OCI-LY1 (cell line): Measurements from ENCODE around the gene SLC22A12.

Experiments used
- H2AFZ ChIP-seq: fragments of 200-600 bp; sonication (generic), shearing (Covaris generic); 2 replicates; pipeline ENCODE4 v1.6.0; 2014; ENCODE audit warnings: antibody characterized with exemption, mild to moderate bottlenecking, low read length
- H3F3A ChIP-seq: fragments of 200-600 bp; sonication (generic), shearing (Covaris generic); 2 replicates; pipeline ENCODE4 v1.6.0; 2014; ENCODE audit warnings: mild to moderate bottlenecking, antibody characterized with exemption, low read length, moderate library complexity; ENCODE audit not compliant: insufficient read depth
- H3K27ac ChIP-seq: fragments of 200-600 bp; sonication (generic); 2 replicates; pipeline ENCODE4 v1.5.1; 2014; ENCODE audit warnings: low read length, mixed run types, mild to moderate bottlenecking, low read depth; ENCODE audit not compliant: poor library complexity, severe bottlenecking
- H3K27me3 ChIP-seq: fragments of 200-600 bp; sonication (generic); 2 replicates; pipeline ENCODE4 v1.6.0; 2014; ENCODE audit warnings: antibody characterized with exemption, mild to moderate bottlenecking, low read length, moderate library complexity; ENCODE audit not compliant: insufficient read depth
- H3K36me3 ChIP-seq: fragments of 200-600 bp; sonication (generic); 2 replicates; pipeline ENCODE4 v1.6.1; 2014; ENCODE audit warnings: mild to moderate bottlenecking, antibody characterized with exemption, low read length, moderate library complexity, mixed read lengths; ENCODE audit not compliant: insufficient read depth
- H3K4me1 ChIP-seq: fragments of 200-600 bp; sonication (generic); 2 replicates; pipeline ENCODE4 v1.5.1; 2014; ENCODE audit warnings: mild to moderate bottlenecking, low read length, moderate library complexity; ENCODE audit not compliant: insufficient read depth, severe bottlenecking
- H3K4me2 ChIP-seq: fragments of 200-600 bp; sonication (generic), shearing (Covaris generic); 2 replicates; pipeline ENCODE4 v1.6.1; 2014; ENCODE audit warnings: low read length
- H3K4me3 ChIP-seq: fragments of 200-600 bp; sonication (generic); 2 replicates; pipeline ENCODE4 v1.5.1; 2014; ENCODE audit warnings: low read length, low read depth, mild to moderate bottlenecking, mixed read lengths; ENCODE audit not compliant: poor library complexity, severe bottlenecking
- H3K79me2 ChIP-seq: fragments of 200-600 bp; shearing (Covaris generic); 2 replicates; pipeline ENCODE4 v1.6.1; 2016; ENCODE audit warnings: mixed run types, low read length, mixed read lengths; ENCODE audit not compliant: insufficient read depth
- H3K9ac ChIP-seq: fragments of 200-600 bp; sonication (generic), shearing (Covaris generic); 2 replicates; pipeline ENCODE4 v1.6.1; 2014; ENCODE audit warnings: mild to moderate bottlenecking, low read length, mixed read lengths
- H3K9me2 ChIP-seq: fragments of 200-600 bp; sonication (generic), shearing (Covaris generic); 2 replicates; pipeline ENCODE4 v1.6.1; 2014; ENCODE audit warnings: low read depth, mild to moderate bottlenecking, low read length, mixed read lengths
- H3K9me3 ChIP-seq: fragments of 200-600 bp; shearing (Covaris generic); 2 replicates; pipeline ENCODE4 v1.6.1; 2014; ENCODE audit warnings: low read length, mixed read lengths
- H4K20me1 ChIP-seq: fragments of 200-600 bp; sonication (generic), shearing (Covaris generic); 2 replicates; pipeline ENCODE4 v1.6.0; 2016; ENCODE audit warnings: mild to moderate bottlenecking, low read length; ENCODE audit not compliant: insufficient read depth
- EZH2 ChIP-seq: fragments of 200-600 bp; sonication (generic), shearing (Covaris generic); IDR thresholded peaks from 2 replicates; pipeline ENCODE4 v1.8.0; 2017; ENCODE audit warnings: borderline replicate concordance, mixed run types, mild to moderate bottlenecking, antibody characterized with exemption, low read length, moderate library complexity, mixed read lengths
- TF ChIP-seq, protein P1 (sequence below): fragments of 200-600 bp; sonication (generic), shearing (Covaris generic); IDR thresholded peaks from 2 replicates; pipeline ENCODE4 v1.5.1; 2017; ENCODE audit warnings: mild to moderate bottlenecking, antibody characterized with exemption, low read length, moderate library complexity, mixed read lengths

The SLC22A12 gene

DNA sequence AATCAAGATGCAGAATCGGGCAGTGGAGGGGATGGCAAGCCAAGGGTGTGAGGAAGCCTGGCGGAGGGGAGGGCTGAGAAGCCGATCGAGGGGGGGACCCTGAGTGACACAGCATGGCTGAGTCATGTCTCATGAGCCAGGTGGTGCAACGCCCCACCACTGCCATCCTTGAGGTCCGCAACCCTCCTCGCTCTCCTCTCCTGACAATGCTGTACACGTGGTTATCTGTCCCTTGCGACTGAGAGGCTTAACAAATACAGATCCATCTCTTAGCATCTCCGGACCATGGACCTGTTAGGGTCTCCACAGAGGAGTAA, 14.2 kb downstream of the SLC22A12 start:
- Histone ChIP-seq H3F3A (no peaks in the 10 kb centered on the region), H3K79me2 (no peaks in the 10 kb centered on the region), H3K9me3 (no peaks in the 10 kb centered on the region), H3K36me3 (no peaks in the 10 kb centered on the region), H3K4me3 (no peak overlapping the region), H3K27ac (no peak overlapping the region), H2AFZ (no peak overlapping the region), H3K9ac (no peak overlapping the region), H4K20me1 (no peaks in the 10 kb centered on the region), H3K27me3 (0 out of 2 replicates have a peak, but pooled peaks cover 9% of the 10 kb centered on the region), H3K9me2 (no peaks in the 10 kb centered on the region), H3K4me1 (no peaks in the 10 kb centered on the region), H3K4me2 (no peak overlapping the region)
- TF ChIP-seq, protein P1, sequence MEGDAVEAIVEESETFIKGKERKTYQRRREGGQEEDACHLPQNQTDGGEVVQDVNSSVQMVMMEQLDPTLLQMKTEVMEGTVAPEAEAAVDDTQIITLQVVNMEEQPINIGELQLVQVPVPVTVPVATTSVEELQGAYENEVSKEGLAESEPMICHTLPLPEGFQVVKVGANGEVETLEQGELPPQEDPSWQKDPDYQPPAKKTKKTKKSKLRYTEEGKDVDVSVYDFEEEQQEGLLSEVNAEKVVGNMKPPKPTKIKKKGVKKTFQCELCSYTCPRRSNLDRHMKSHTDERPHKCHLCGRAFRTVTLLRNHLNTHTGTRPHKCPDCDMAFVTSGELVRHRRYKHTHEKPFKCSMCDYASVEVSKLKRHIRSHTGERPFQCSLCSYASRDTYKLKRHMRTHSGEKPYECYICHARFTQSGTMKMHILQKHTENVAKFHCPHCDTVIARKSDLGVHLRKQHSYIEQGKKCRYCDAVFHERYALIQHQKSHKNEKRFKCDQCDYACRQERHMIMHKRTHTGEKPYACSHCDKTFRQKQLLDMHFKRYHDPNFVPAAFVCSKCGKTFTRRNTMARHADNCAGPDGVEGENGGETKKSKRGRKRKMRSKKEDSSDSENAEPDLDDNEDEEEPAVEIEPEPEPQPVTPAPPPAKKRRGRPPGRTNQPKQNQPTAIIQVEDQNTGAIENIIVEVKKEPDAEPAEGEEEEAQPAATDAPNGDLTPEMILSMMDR: no peak
- no peak for TF ChIP-seq EZH2

DNA sequence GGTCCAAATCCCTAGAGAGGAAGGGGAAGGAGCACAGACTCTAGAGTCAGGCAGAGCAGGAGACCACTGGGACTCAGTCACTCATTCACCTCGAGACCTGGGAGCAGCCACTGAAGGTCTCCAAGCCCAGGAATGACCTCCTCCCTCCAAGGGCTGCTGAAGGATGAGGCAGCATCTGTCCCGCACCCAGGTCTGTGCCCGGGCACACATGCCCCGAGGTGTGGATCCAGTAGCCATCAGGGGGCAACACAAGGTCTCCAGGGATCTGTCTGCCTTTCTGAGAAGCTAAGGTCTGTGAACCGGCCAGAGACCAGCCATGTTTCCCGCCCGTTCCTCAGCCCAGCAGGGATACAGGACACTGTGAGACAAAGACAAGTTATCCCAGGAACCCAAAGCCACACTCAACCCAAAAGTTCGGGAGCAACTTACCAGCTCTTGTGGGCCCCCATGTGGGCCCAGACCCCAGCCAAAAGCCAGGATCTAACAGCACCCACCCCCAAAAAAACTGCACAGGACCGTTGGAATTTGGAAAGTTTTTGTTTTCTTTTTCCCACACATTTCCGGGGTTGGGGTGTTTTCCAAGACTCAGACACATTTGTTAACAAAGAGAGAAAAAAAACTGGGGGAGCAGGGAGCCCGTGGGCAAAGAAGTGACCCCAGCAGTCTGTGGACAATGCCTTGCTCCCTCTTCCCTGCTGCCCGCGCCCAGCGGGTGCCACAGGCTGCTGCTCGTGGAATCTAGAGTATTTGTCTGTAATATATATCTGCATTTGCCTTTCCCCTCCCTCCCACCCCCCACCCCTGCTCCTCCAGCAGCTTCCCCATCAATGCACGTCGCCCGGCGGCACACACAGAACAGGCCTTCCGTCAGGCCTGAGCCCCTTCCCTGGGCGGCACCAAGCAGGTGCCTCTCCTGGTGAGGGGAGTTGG, 14.9 kb downstream of the SLC22A12 start:
- H3K36me3 ChIP-seq: no peaks in the 10 kb centered on the region
- no peaks in the 10 kb centered on the region for H3K9me2 ChIP-seq
- no peaks in the 10 kb centered on the region for H3K9me3 ChIP-seq
- H3K4me3 ChIP-seq: no peak overlapping the region
- H2AFZ ChIP-seq: no peak overlapping the region
- no peaks in the 10 kb centered on the region for H3F3A ChIP-seq
- H3K4me2 ChIP-seq: no peak overlapping the region
- TF ChIP-seq EZH2: no peak
- TF ChIP-seq, protein P1: no peak
- H3K79me2 ChIP-seq: no peaks in the 10 kb centered on the region
- no peak overlapping the region for H3K9ac ChIP-seq
- H3K27me3 ChIP-seq: 0 out of 2 replicates have a peak, but pooled peaks cover 5% of the 10 kb centered on the region
- no peaks in the 10 kb centered on the region for H3K4me1 ChIP-seq
- H4K20me1 ChIP-seq: no peaks in the 10 kb centered on the region
- no peak overlapping the region for H3K27ac ChIP-seq

DNA sequence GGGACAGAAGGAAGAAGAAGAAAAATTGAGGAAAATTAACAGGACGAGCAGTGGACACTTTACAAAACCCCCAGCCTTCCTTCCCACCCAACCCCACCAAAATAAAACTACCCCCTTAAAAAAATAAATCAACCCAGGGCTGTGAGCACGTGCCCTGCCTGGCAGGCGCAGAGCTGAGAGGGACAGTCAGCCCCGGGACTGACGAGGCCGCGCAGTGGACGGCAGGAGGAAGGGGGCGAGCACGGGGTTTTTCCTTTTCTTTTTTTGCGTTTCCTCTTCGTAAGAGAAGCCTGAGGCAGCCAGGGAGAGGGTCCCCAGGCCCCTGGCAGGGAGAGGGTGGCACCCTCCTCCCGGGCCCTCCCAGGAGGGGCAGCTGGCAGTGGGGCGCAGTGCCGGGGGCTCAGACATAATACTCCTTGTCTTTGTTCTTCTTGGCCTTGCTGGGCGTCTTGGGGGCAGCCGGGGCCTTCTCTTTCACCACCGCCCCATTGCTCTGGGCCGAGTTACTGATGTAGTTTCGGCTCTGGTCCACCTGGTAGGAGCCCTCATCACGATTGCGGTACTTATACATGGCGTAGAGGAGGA, 15.9 kb downstream of the SLC22A12 start:
- Histone ChIP-seq H3K9me2 (no peaks in the 10 kb centered on the region), H3K27ac (no peak overlapping the region), H3K9ac (no peak overlapping the region), H3K4me1 (no peaks in the 10 kb centered on the region), H2AFZ (no peak overlapping the region), H3K4me3 (no peak overlapping the region), H3F3A (no peaks in the 10 kb centered on the region), H3K36me3 (no peaks in the 10 kb centered on the region), H3K27me3 (0 out of 2 replicates have a peak, but pooled peaks cover 5% of the 10 kb centered on the region), H3K4me2 (no peak overlapping the region), H3K79me2 (no peaks in the 10 kb centered on the region), H4K20me1 (no peaks in the 10 kb centered on the region), H3K9me3 (no peaks in the 10 kb centered on the region)
- TF ChIP-seq, protein P1: no peak
- TF ChIP-seq EZH2: no peak
